Osteoblast (primary cell): Measurements from ENCODE around the gene ZNHIT6. TPM values are rescaled to one million over a fixed set of nuclear protein-coding genes. Genes with fewer than 3 reads are reported as not detected.
A peak's percentile ranks its signal among the peaks of the same experiment; 100 is the strongest.
"Not testable (repeated sequence)": the region's sequence is repeated elsewhere in the genome, so short reads cannot be mapped to it uniquely, and the experiment has no call there.

Experiments used
- DNase-seq: peaks from one replicate; pipeline ENCODE4 v3.0.0; 2011; ENCODE audit warnings: low spot score, mixed read lengths; ENCODE audit not compliant: insufficient read length; ENCODE audit errors: missing footprints
- H2AFZ ChIP-seq: 2 replicates; pipeline ENCODE4 v1.6.0; 2011; ENCODE audit warnings: mild to moderate bottlenecking, low read length
- H3K27ac ChIP-seq: 2 replicates; pipeline ENCODE4 v1.5.1; 2011; ENCODE audit warnings: mild to moderate bottlenecking, low read depth, low read length, moderate library complexity
- H3K27me3 ChIP-seq: 2 replicates; pipeline ENCODE4 v1.6.0; 2012; ENCODE audit warnings: mild to moderate bottlenecking, control low read depth, inconsistent platforms, low read length, moderate library complexity; ENCODE audit not compliant: insufficient read depth
- H3K36me3 ChIP-seq: 2 replicates; pipeline ENCODE4 v1.5.1; 2011; ENCODE audit warnings: mild to moderate bottlenecking, low read length, control low read depth, moderate library complexity; ENCODE audit not compliant: insufficient read depth
- H3K4me1 ChIP-seq: 2 replicates; pipeline ENCODE4 v1.5.1; 2011; ENCODE audit warnings: mild to moderate bottlenecking, low read length, control low read depth, moderate library complexity; ENCODE audit not compliant: insufficient read depth
- H3K4me2 ChIP-seq: 2 replicates; pipeline ENCODE4 v1.6.0; 2011; ENCODE audit warnings: mild to moderate bottlenecking, low read length; ENCODE audit not compliant: insufficient read depth
- H3K4me3 ChIP-seq: fragments of 200-600 bp; sonication (generic); 3 replicates; pipeline ENCODE4 v1.5.1; 2012; ENCODE audit warnings: mild to moderate bottlenecking, low read length, inconsistent platforms; ENCODE audit not compliant: insufficient read depth
- H3K79me2 ChIP-seq: 2 replicates; pipeline ENCODE4 v1.6.0; 2012; ENCODE audit warnings: mild to moderate bottlenecking, low read length, control low read depth, inconsistent platforms; ENCODE audit not compliant: insufficient read depth
- H3K9me3 ChIP-seq: 2 replicates; pipeline ENCODE4 v1.5.1; 2011; ENCODE audit warnings: low read depth, low read length, control low read depth
- H4K20me1 ChIP-seq: 2 replicates; pipeline ENCODE4 v1.6.0; 2012; ENCODE audit warnings: mild to moderate bottlenecking, low read length, control low read depth; ENCODE audit not compliant: insufficient read depth
- CTCF ChIP-seq: IDR thresholded peaks from 2 replicates; pipeline ENCODE4 v1.5.1; 2011; ENCODE audit warnings: mild to moderate bottlenecking, low read depth, low read length, moderate library complexity; ENCODE audit errors: extremely low read depth
- total RNA-seq: library from RNA; depleted of rRNA; stranded (reverse); fragments of >200 nt; gene quantifications from 2 replicates; pipeline ENCODE4 v1.2.3, GENCODE V29; 2012

The ZNHIT6 gene
- total RNA-seq, 1 donor, result 13.4 TPM

GRCh38 chr1:85654066-85654782 lies 54.0 kb downstream of the ZNHIT6 start:
- no peak for TF ChIP-seq CTCF
- H3K27ac ChIP-seq, result peak overlapping the region; percentile 10
- peaks cover under 1% of the 10 kb centered on the region for H3K9me3 ChIP-seq
- no peaks in the 10 kb centered on the region for H4K20me1 ChIP-seq
- no peak overlapping the region for H2AFZ ChIP-seq
- no peaks in the 10 kb centered on the region for H3K27me3 ChIP-seq
- H3K36me3 ChIP-seq, result peaks cover 15% of the 10 kb centered on the region
- no peak overlapping the region for H3K4me2 ChIP-seq
- no peak overlapping the region for H3K4me3 ChIP-seq
- no peak for DNase-seq
- H3K4me1 ChIP-seq, result peaks cover 8% of the 10 kb centered on the region
- H3K79me2 ChIP-seq, result no peaks in the 10 kb centered on the region

DNA sequence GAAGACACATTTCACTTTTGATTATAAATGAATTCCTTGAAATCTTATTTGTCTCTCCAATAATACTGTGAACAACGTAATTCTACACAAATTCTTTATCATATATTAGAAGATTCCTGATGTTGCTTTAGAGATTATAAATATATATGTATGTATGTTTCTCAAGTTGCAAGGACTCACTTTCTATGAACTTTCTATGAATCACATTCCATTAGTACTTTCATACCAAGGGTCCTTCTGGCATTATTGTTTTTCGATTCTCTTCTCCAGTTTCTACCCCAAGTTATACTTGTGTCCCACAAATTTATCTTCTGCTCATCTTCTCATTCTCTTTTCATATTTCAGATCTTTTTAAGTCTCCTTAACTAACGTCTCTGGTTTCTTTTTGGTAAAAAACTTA lies 55.9 kb downstream of the ZNHIT6 start:
- Histone ChIP-seq H2AFZ (no peak overlapping the region), H3K4me3 (no peak overlapping the region), H3K4me2 (no peak overlapping the region), H3K9me3 (peaks cover 2% of the 10 kb centered on the region), H3K4me1 (peaks cover 8% of the 10 kb centered on the region), H3K27me3 (no peaks in the 10 kb centered on the region), H4K20me1 (no peaks in the 10 kb centered on the region), H3K27ac (no peak overlapping the region), H3K36me3 (peaks cover 20% of the 10 kb centered on the region), H3K79me2 (no peaks in the 10 kb centered on the region)
- no peak for TF ChIP-seq CTCF
- DNase-seq, result no peak

DNA sequence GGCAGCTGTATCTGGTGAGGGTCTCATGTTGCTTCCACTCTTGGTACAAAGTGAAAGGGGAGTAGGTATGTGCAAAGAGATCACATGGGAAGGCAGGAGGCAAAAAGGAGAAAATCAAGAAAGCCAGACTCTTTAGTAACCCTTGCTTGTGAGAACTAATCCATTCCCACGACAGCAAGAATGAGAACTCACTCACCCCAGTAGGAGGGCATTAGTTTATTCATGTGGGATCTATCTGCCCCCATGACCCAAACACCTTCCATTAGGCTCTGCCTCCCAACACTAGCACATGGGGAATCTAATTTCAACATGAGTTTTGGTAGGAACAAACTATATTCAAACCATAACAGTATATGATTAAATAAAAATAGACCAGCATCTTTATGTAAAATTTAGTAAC lies 57.6 kb downstream of the ZNHIT6 start:
- Histone ChIP-seq H4K20me1 (no peaks in the 10 kb centered on the region), H3K4me1 (peaks cover 8% of the 10 kb centered on the region), H3K9me3 (peaks cover 2% of the 10 kb centered on the region), H3K4me2 (no peak overlapping the region), H3K4me3 (no peak overlapping the region), H3K27ac (no peak overlapping the region), H3K79me2 (no peaks in the 10 kb centered on the region), H2AFZ (no peak overlapping the region), H3K27me3 (no peaks in the 10 kb centered on the region), H3K36me3 (peaks cover 20% of the 10 kb centered on the region)
- TF ChIP-seq CTCF, result no peak
- no peak for DNase-seq

GRCh38 chr1:85649591-85649990 lies 58.6 kb downstream of the ZNHIT6 start:
- Histone ChIP-seq H3K79me2 (no peaks in the 10 kb centered on the region), H4K20me1 (no peaks in the 10 kb centered on the region), H2AFZ (no peak overlapping the region), H3K4me2 (no peak overlapping the region), H3K9me3 (peaks cover 2% of the 10 kb centered on the region), H3K27me3 (no peaks in the 10 kb centered on the region), H3K4me1 (peaks cover under 1% of the 10 kb centered on the region), H3K27ac (no peak overlapping the region), H3K36me3 (peaks cover 20% of the 10 kb centered on the region), H3K4me3 (no peak overlapping the region)
- no peak for TF ChIP-seq CTCF
- no peak for DNase-seq

DNA sequence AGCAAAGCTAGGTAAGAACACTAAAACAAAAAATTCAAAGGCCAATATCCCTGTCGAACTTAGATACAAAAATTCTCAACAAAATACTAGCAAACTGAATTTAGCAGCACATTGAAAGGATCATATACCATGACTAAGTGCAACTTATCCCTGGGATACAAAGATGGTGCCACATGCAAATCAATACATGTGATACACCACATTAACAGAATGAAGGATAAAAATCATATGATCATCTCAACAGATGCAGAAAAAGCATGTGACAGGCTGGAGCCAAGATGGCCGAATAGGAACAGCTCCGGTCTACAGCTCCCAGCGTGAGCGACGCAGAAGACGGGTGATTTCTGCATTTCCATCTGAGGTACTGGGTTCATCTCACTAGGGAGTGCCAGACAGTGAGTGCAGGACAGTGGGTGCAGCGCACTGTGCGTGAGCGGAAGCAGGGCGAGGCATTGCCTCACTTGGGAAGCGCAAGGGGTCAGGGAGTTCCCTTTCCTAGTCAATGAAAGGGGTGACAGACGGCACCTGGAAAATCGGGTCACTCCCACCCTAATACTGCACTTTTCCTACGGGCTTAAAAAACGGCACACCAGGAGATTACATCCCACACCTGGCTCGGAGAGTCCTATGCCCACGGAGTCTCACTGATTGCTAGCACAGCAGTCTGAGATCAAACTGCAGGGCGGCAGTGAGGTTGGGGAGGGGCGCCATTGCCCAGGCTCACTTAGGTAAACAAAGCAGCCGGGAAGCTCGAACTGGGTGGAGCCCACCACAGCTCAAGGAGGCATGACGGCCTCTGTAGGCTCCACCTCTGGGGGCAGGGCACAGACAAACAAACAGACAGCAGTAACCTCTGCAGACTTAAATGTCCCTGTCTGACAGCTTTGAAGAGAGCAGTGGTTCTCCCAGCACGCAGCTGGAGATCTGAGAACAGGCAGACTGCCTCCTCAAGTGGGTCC lies 66.4 kb downstream of the ZNHIT6 start:
- DNase-seq, H3K4me3 ChIP-seq, H3K4me2 ChIP-seq, H3K4me1 ChIP-seq, H3K9me3 ChIP-seq, H2AFZ ChIP-seq, H4K20me1 ChIP-seq, H3K79me2 ChIP-seq, H3K27ac ChIP-seq, H3K27me3 ChIP-seq: not testable (repeated sequence)
- H3K36me3 ChIP-seq, result peaks cover 10% of the 10 kb centered on the region
